NCI-H82 (cell line): ENCODE measurements around the gene ATG4C.
"Not testable (repeated sequence)": the region's sequence is repeated elsewhere in the genome, so short reads cannot be mapped to it uniquely, and the experiment has no call there.

Source experiments
- DNase-seq: peaks from one replicate; lab custom pipeline; 2025; lab: John Stamatoyannopoulos, UW

Gene ATG4C

DNA sequence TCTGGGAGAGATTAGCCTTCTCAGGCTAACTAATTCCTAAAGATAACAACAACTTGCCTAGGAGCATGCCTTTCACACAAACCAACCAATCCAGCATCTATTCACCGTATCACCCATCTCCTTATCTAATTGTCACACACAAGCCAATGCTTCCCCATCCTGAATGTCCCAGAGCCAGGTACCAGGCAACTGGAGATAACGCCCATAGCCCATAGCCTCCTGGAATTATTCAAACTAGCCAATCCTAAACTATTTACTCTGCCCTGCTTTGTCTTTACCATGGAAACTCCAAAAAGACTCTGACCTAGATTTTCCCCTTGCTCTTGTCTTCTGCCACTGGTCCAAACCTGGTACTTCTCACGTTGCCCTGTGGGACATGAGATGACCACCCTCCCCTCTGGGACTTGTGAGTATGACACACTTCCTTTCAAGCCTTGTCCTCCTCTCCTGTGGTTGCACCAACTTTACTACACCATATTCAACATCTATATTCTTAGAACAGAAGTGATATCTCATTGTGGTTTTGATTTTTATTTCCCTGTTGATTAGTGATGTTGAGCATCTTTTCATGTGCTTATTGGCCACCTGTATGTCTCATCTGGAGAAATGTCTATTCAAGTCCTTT is 8.8 kb upstream of the ATG4C start:
- DNase-seq: no peak

DNA sequence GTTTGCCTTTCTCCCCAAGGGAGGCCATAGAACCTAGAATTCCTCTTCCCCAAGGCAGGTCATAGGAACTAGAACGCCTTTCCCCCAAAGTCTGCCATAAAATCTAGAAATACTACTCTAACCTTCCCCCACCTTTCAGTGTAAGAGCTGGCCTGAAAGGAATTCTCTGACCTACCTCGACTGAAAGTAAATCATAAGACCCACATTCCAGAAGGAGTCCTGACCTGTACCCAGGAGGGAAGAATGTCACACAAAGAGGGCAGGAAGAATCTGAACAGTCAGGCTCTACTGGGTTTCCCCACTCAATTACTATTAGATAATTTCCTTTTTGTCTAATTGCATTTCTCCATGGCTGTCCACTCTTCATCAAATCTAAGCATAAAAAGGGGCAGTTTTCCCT is 5.7 kb upstream of the ATG4C start:
- no peak for DNase-seq

DNA sequence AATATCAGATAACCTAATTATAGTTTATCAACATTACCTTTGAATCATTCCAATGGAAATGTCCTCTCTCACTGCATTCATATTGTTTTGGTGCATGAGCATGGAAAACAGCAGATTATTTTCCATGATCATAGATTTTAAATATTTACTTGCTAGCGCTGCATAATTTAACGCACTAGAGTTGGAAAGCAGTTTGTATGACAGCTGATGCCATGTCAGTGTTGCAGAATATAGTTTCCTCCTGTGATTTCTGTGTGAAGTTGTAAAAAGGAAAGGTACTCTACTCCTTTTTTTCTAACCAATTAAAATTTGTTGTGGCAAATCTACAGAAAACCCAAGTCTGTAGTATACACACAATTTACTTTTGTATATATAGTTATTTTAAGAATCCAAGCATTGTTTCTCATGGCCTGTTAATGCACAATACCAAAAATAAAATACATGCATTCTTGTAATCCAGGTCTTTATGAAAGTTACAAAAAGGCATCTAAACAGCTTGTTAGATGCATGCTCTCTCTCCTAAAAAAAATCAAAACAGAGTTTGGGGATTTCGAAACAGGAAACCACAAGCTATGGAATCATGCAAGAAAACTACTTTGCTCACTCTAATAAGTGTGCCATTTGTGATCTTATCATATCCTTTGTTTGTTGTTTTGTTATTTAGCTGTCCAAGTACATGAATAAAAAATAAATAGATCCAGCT is 1.9 kb upstream of the ATG4C start:
- no peak for DNase-seq

DNA sequence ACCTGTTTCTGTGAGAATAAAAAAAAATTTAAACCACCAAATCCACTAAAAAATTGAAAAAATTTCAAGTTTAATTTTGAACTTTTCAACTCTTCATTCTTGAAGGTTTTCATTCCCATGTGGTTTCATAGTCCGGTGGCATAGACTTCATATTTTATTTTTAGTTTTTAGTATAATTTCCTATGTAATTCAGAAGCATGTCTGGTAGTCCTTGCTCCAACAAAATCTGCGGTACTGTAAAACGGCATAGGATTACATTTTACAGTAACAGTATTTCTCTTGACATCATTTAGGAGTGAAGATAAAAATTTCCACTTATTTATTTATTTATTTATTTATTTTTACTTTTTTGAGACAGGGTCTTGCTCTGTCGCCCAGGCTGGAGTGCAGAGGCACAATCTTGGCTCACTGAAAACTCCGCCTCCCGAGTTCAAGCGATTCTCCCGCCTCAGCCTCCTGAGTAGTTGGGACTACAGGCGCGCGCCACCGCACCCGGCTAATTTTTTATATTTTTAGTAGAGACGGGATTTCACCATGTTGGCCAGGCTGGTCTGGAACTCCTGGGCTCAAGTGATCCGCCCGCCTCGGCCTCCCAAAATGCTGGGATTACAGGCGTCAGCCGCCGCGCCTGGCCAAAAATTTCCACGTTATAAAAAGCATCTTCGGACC is 1.3 kb upstream of the ATG4C start:
- DNase-seq: not testable (repeated sequence)

DNA sequence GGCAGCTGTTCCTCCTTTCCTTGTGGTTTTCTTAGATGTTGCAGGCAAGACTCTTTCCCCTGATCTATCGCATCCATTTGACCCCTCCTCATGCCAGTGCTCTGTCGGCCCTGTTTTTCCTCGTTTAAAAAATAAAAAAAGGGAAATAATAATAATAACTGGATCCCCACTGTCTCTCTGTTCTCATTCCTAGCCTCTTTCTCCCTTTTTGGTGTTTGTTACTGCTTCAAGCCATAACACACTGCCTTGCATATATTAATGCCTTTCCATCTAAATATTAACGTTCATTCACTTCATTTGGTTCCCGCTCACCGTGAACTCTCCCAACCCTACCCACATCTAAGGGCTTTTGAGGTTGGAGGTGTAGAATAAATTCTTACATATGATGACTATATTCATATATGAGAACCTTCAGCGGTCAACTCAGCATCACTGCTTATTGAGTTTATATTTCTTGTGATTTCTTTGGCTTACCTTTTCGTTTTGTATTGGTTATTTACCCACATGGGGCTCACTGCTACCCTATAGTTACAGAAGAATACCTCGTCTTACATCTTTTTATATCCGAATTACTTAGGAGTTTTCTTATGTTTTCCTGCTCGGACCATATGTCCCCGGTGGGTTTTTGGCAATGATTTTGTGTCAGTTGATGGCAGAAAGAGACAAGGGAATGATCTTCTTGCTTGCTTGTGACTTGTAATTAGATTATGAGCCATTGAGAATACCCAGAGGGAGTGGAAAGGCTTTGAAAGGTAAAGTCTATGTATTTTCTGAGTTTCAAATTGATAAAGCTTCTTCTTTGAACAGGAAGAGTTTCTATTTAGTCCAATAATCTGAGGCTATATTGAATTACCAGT is 805 bp downstream of the ATG4C start:
- DNase-seq: peak; percentile 62

DNA sequence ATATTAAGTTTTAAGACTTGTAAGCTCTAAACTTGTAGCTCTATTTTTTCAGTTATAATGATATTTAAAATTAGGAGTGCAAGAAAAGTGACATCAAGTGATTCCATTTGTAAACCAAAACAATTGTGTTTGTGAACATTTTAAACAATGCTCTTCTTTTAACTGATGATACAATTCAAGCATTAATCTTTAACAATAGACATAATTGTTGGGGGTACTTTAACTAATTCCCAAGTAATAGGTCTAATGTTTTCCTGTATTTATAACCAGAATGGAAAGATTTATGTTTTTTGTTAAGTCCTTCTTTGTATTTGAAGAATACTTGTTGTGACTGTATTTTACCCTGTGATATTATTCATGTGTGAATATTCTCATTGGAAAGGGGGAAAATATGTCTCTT is 6.8 kb downstream of the ATG4C start:
- no peak for DNase-seq

DNA sequence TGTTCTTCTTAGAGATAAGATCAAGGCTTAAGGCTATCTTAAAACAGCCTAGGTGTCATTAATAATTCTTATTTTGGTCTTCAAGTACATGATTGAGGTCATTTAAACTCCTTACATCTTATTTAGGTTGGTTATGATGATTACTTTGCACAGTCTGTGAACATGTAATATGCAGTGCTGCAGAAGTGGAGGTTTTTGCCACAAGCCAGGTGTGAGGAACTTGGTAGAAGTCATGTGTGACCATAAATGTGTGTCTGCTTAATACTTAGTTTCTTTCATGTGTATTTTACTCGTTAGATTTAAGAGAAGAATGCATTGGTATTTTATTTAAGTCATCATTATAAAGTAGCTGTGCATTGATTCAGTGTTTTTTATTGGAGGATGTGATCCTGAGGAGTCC is 10.1 kb downstream of the ATG4C start:
- DNase-seq: no peak

DNA sequence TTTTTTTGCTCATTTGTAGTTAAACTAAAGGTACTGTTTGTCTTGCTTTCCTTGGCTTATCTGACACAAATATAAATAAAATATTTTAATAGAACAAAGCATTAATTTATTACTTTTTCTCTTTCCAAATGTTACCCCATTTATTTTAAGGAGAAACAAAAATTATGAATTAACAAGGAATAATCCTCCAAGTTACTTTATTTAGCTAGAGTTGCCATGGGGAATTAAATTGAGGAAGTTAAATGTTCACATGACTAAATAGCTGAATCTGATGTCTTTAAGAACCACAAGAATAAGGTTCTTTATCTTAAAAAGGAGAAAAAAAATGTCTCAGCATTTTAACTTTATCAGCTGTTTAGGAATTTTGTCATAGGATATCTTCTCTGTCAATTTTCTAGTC is 12.3 kb downstream of the ATG4C start:
- no peak for DNase-seq

DNA sequence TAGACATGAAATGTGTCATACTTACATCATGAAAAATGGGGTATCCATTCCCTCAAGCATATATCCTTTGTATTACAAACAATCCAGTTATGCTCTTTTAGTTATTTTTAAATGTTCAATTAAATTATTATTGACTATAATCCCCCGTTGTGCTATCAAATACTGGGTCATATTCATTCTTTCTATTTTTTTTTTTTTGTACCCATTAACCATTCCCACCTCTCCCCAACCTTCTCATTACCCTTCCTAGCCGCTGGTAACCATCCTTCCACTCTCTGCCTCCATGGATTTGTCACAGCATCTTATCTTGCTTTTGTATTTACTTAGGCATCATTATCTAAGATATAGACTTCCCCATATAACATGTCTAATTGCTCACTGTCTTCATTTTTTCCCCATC is 15.8 kb downstream of the ATG4C start:
- no peak for DNase-seq

DNA sequence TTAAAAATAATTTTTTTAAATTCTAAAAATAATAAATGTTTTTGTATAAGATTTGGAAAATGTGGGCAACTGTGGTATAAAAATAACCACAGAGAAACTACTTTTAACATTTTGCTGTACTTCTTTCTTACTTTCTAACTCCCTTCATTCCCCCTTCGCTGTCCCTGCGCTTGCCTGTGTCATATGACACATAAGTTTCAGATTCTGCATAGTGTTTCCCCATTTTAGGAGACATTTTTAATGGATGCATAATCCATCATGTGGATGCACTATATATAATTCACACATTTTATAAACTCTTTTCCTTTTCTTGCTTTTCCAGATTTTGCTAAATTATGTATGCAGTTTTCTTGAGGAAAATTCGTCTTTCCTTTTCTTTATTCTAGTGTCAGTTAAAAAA is 16.3 kb downstream of the ATG4C start:
- DNase-seq: no peak

DNA sequence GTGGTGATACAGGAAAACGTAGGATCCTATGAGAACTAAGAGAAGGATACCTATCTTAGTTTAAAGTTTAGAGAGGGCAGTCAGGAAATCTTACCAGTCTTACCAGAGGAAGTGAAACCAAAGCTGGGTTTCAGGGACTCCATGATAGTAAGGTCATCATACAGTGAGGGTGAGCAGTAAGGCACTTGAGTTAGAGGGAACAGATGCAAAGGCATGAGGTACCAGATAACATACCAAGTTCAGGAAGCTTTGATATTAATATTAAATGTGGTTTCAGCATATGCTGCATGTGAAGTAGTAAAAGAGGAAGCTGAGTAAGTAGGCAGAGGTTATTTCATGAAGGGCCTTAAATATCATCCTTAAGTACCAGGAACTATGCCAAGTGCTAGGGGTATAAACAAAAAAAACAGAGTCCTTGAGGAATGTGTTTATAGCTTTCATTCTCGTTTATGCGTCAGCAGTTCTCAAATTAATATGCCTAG is 16.9 kb downstream of the ATG4C start:
- DNase-seq: no peak

DNA sequence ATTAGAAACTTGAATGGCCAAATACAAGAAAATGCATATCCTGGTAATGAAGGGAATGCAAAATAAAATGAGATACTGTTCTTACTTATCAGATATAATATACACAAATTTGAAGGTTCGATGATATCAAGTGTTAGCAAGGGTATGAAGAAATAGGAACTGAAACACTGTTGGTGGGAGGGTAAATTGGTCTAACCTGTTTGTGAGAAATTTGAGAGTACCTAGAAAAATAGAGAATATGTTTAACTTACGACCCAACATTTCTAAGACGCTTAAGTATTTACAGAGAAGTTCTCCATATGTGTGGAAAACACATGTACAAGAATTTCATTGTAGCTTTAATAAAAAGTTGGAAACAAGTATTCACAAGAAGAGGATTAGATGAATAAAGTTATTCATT is 25.9 kb downstream of the ATG4C start:
- DNase-seq: no peak

DNA sequence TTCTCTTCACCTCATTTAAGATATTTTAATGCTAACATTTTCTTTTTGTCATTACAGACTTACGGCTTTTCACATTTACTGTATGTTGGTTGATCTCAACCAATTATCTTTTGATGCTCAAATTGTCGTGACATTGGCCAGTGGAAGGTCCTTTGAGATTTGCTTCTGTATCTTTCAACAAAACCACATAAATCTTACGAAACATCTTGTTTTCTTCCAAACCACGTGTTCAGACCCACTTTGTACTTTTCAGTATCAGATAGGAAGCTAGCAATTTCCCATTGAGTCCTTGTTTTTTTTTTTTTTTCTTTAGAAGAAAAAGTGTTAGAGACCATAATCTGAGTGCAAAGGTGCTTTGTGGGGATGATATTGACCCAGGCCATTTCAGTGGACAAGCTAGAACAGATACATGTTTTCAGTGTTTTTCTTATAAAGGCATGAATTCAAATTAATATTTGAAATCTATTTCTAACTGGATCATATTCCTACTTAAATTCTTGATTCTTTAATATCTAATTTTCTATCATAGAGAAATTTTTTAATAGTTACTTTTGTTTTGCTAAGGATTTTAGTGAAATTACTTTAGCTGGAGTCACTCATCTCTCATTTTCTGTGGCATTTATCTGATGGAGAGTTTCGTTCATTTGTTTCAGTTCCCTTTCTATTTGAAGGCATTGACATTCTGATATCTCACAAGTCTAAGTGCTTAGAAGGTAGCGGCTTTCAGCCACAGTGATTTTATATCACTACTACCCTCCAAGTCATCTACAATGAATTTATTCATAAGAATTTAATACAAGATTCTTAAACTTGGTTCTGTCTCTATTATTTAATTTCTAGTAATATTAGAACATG is 26.7 kb downstream of the ATG4C start:
- DNase-seq: no peak

DNA sequence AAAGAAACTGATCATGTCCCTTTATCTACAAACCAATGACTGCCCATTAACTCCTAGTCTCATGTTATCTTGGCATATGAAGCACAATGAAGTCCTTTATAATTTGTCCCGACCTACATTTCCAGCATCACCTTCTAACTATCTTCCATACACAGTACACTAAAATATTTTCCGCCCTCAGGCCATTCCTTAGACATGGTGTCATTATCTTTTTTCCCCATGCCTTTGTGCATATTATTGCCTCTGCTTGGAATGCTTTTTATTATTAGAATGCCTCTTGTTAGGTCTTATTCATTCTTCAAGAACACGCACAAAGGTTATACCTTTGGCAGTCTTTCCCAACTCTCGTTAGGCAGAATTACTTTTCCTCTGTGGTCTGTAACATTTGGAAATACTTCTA is 39.6 kb downstream of the ATG4C start:
- DNase-seq: no peak

DNA sequence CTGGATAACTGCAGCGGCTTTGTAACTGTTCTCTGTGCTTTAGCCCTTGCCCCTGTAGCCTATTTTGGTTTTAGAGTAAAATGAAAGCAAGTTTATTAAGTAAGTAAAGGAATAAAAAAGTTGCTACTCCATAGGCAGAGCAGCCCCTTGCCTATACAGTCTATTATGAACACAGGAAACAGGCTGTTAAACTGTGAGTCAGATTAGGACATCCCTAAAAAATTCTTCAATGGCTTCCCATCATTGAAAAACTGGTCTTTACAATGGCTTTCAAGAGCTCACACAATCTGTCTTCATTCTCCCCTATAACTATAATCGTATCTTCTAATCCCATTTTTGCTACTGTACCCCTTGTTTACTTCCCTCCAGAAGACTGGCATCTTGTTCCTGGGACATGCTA is 43.0 kb downstream of the ATG4C start:
- DNase-seq: no peak

DNA sequence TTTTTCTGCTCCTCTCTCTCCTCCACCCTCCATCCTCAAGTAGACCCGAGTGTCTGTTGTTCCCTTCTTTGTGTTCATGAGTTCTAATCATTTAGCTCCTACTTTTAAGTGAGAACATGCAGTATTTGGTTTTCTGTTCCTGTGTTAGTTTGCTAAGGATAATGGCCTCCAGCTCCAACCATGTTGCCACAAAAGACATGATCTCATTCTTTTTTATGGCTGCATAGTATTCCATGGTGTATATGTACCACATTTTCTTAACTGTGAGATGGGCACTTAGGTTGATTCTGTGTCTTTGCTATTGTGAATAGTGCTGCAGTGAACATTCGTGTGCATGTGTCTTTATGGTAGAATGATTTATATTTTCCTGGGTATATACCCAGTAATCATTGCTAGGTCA is 43.9 kb downstream of the ATG4C start:
- not testable (repeated sequence) for DNase-seq

DNA sequence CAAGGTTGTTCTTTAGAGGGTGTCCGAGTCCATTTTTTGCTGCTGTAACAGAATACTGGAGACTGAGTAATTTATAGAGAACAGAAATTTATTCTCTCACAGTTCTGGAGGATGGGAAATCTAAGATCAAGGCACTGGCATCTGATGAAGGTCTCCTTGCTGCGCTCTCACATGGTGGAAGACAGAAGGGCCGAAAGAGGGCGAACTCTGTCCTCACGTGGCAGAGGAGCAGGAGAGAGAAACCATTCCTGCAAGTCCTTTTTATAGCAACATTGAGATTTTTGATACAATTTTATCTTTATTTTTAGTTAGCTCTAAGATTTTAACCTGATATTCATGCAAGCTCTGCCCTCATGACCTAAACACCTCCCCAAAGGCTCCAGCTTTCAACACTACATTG is 48.3 kb downstream of the ATG4C start:
- no peak for DNase-seq

DNA sequence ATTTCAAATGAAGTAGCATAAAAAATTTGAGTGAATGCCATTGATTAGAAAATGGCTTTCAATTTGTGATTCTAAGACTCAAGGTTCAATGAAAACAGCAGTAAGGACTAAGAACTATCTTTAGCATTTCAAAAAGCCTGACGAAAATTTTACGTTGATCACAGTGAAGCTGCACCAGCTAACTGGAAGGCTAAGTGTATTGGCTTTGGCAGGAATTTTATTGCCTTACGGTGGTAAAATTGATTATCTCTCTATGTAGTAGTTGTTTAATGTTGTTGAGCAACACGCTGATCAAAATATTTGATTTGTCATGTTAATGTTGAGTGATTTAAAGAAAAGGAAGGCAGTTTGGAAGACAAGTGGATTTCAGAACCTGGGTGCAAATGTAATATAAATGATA is 49.6 kb downstream of the ATG4C start:
- no peak for DNase-seq

DNA sequence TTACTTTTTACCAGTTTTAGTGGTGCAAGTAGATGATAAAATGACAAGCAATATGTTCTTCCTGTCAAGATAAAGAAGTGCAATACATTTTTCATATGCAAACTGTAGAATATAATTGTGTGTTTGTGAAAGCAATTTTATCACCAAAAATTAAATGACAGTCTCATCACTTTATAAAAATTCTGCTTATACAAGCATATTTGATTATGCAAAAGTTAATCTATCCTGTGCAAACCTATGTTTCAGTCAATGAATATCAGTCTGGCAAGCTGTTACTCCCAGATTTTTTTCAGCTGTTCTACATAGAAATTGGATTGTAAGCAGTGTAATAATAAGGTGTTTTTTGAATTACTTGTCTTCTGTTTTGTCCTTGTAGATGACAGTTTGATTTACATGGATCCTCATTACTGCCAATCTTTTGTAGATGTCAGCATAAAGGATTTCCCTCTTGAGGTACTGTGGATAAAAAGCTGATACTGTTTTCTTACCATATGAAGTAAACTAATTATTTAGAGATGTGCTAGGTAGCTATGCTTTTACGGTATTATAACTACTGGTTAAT is 50.5 kb downstream of the ATG4C start:
- DNase-seq: no peak

DNA sequence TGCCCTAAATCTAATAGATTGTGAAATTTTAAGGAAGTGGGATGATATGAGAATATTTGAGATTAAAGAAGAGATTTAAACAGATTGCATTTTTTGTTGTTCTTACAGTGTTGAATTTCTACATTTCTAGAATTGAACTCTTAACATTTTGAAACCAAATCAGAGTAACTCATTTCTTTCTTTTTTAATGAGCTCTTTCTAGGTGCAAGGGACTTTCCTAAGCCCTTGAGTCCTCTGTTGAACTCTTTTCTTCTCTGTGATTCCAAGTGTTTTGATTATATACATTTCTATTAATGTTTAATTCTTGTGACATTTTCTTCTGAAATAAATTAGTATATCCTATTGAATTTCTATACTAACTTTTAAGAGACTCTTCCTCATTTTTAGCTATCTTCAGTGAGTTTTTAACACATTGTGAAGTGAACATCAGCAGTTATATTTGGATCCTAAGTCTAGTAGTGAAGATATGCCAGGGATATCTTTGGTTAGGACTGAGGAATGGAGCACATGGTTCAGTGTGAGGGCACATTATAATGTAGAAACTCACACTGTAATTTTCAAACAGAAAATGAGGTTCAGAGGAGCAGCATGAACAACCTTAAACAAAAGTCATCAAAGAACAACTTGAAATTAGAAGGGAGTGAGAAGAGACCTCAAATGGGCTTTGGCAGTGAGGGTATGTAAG is 53.1 kb downstream of the ATG4C start:
- DNase-seq: no peak

DNA sequence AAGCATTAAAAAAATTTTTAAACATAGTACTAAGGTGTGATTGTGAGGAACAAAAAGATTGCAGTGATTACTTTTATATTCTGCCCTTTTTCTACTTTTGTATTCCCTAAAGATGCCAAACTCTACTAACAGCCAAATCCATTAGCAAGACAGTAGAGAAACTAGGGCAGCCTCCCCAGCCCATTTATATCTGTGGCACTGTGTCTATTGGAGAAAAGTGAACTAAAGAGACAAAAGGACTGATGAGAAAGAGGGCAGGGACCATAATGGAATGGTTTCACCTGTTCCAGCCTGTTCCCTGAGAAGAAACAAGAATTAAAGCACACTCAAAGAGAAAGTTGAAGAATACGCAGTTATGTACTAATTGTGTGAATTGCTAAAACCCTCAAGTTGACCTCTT is 56.6 kb downstream of the ATG4C start:
- DNase-seq: no peak
